HG03095 (cell line): ENCODE data around the gene CAMKMT.

Experiments
- ATAC-seq: cut with Tn5 transposase; IDR thresholded peaks from one replicate; pipeline ENCODE4 v1.9.1; 2021; ENCODE audit warnings: moderate library complexity; ENCODE audit not compliant: unreplicated experiment

Gene CAMKMT

DNA sequence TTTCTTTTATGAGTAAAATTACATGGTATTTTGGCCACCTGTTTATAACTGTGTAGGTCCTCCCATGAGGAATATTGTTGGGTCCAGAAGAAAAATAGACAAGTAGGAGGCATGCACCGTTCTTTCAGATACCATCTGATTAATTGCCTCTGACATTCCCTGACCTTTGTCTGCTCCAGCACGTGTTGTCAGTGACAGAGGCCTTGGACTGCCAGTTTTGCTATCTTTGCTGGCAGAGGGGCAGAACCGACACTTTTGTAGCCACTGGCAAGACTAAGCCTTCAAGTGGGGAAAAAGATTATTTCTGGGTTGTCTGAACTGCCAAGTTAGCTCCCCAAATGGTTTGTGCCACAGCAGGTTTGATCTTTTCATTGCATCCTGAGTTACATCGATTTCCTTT is 276.9 kb downstream of the CAMKMT start:
- no peak for ATAC-seq

DNA sequence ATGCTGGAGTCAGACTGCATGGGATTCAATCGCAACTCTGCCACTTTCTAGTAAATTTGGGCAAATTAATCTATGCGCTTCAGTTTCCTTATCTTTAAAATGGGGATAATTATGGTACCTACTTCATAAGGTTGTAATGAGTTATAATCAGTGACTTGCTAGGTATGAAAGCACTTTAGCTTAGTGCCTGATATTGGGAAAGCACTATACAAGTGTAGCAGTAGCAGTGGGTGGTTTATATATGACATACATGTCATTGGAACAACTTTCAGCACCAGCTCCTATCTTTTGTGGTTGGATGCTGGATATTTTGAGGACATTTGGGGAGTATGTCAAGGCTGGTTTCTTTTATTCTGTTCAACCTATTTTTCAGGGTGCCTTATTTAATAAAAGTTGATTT is 277.7 kb downstream of the CAMKMT start:
- no peak for ATAC-seq

DNA sequence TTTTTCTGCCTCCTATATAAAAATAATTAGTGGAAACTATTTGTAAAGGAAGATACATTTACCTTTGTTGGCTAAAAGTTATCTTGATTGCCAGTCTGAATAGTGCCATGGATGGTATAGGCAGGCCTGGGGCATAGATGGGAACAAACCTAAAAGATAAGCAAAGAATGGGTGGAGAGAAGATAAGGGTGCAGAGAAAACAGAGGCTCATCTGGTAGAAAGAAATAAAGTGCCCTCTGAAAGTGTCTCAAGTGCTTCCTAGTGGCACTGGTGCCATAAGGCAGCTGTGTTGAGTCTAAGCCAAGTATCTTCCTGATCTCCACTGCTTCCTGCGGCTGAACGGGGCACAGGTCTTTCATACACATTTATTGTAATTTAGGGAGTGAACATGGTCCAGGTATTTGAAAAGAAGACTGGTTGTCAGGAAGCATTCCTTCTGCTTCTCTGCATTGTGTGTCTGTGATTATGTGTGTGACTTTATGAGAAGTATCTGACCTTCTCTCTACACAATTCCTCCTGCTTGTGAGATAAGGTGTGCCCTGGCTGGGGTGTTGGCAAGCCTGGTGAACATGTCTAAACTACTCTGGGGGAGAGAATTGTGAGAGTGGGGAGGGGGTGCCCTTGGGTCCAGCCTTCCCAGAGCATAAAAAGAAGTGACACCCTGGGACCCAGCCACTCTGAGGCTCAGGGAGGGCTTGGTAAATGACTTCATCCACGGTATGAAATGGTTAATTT is 280.5 kb downstream of the CAMKMT start:
- no peak for ATAC-seq

DNA sequence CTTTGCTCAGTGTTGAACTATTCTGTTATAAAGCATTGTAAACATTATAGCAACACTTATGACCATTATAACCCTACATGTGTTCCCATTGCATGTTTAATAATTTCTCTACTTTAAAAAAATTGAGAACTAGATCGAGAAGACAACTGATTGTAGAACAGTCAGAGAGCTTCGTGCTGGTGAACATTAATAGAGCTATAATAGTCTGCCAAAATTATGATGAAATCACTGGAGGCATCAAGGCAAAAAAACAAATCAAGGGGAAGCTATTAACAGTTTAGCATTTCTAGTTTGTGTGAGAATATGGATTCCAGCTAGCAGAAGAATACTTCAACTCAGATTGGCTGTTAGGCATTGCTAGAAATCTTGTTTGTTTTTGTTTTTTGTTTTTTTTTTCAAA is 284.2 kb downstream of the CAMKMT start:
- no peak for ATAC-seq

DNA sequence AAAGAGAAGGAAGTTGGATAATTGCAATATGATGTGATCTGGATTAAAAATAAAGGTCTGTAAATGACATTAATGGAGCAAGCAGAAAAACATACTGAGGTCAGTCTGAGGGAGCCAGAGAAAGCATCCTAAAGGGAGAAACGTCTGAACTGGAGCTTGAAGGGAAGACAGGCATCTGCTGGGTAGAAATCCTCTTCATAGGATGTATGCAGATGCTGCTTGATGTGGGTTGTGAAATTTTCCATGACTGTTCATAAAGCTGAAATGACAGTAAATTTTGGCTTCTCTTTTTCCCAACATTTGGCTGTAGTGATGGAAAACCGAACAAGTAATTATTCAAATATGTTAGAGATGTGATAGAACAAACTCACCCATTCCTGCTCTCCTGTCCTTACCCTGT is 287.6 kb downstream of the CAMKMT start:
- no peak for ATAC-seq

DNA sequence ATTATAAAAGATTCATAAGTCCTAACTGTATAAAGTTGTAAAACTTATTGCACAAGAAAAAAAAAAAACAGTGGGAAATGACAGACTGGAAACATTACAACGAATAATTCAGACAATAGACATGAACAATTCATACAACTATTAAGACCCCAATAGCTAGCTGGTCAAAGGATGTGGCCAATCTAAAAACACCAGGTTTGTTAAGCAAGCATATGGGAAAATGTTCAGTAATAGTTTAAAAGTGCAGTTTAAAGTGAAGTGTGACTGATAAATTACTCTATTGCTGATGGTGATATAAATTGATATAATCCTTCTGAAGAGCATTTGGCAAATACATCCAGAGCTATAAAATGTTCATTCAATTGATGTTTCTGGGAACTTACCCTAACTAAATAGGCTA is 289.0 kb downstream of the CAMKMT start:
- ATAC-seq, result no peak

DNA sequence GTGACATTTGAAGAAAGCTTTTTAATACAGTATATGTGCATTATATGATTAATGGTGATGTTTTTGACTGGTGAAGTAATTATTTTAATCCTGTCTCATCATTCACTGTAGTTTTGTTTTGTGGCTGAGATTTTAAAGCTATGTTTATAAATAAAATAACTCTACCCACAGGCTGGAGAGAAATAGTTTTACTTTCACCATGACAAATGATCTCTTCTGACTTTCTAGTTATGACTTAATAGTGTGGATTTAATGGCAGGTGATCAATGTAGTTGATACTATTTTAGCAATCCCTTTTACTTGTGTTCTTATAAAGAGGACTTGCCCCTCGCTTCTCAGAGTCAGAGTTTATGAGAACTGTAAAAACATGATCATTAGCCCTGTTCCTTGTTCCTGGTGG is 290.2 kb downstream of the CAMKMT start:
- no peak for ATAC-seq

DNA sequence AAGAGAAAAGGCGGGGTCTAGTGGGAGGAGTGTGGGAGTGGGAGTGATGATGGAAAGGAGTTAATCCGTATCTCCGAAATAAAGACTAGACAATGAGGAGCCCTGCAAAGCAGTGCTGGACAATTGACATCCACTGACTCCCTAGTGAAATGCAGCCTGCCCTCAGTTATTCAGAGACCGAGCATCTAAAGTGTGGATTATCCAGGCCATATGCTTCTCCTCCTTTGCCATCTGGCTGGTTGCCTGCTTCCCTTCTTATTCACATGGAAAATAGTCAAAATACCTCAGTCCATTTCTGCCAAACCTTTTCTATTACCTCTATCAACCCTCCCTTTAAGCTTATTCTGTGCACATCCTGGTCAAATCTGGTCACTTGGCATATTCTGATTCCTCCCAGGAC is 291.0 kb downstream of the CAMKMT start:
- no peak for ATAC-seq

DNA sequence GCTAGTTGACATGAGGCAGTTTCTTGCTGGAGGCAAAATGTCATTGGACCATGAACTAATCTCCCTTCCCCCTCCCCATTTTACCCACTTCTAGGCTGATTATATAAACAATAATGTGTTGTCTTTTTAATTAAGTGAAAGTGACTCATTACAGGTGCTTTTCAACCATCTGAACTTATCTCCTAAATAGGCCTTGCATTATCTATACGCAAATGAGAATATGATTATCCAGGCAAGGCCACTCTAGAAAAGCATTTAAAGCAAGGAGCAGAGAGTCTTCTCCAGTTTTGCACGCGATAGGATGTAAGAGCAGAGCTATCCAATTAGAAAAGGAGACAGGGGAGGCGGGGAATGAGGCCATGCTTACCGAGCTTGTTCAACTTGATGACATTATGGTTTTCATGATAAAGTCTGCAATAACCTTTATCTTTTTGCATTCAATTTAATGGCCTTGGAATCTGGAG is 293.7 kb downstream of the CAMKMT start:
- no peak for ATAC-seq

DNA sequence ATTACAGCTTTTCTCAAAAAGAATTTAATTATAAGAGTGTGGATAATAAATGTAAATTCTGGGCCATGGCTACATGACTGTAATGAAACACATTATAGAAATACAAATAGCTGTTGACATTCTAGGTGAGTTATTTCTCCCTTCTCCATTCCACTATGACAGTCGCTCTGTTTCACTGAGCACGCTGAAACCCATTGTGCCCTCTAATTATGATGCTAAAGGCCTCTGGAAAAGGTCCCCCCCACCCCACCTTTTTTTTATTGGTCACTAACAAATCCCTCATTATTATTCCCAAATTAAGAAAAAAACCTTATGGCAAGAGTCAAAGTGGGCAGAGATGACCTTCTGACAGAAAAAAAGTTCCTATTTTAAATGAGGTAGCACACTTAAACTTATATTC is 294.7 kb downstream of the CAMKMT start:
- ATAC-seq, result no peak

DNA sequence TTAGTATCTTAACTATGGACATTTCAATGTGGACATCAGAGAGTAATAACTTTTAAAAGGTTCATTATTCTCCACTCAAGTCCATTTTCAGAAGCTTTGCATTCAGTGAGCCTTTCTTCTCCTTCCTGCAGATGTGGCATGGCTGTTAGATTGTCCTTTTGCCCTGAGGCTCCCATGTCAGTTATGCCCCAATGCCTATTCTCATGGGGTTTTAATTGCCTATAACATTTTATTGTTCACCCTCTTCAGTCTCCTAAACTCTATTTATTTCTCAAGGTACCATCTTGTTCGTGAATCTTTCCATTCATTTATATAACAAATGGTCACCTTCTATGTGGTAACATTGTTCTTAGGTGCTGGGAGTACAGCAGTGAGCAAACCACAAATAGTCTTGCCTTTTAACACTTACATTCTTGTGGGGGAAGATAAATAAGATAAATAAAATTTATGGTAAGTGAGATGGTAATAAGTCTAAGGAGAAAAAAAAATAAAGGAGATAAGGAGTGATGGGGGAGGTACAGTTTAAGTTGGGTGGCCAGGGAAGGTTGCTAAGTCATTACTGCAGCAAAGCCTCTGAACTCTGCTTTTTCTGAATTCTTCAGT is 301.8 kb downstream of the CAMKMT start:
- ATAC-seq, result no peak

DNA sequence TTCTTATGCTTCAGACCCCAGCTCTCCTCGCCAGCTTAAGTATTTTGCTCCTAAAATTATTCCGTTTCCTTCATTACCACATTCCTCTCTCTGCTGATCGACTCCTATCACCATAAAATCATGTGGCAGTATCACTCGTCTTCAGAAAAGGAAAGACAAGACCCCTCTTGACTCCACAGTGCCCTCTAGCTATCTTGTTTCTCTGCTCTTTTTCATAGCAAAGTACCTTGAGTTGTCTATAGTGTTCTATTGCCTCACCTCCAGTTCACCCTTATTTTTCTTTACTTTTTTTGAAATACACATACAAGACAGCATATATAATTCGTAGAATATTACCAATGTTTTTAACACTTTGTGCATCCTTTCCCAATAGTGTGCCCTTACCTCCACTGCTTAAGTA is 306.6 kb downstream of the CAMKMT start:
- no peak for ATAC-seq

DNA sequence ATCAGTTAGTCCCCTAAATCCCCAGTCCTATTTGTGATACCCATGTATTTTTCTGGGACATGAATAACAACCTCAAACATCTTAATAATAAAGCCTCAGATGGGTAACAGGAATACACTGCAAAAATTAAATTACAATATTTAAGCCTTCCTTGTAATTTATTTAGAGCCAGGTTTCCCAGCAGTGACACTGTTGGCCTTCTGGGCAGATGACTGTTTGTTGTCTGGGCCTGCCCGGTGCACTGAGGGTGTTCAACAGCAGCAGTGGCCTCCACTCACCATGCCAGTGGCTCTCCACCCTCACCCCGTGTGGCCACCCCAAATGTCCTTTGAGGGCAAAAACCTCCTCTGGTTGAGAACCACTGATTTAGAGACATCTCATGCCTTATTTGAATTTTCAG is 309.5 kb downstream of the CAMKMT start:
- ATAC-seq, result no peak

DNA sequence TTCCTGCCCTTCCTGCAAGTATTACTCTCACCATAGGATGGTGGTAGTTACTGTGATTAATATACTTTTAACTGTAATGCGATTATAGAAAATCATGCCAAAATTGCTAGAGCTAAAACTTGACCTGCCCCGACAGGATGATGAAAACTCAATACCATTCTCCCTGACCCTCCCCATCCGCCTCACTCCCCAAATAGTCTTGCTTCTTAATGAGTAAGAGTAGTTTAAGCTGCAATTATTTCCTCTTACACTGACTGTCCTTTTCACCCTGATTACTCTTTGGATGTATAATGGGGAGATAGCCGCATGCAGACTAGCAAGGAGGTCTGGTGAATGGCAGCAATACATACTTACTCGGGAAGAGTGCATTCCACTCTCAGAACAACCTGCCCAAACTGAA is 310.2 kb downstream of the CAMKMT start:
- ATAC-seq, result no peak

DNA sequence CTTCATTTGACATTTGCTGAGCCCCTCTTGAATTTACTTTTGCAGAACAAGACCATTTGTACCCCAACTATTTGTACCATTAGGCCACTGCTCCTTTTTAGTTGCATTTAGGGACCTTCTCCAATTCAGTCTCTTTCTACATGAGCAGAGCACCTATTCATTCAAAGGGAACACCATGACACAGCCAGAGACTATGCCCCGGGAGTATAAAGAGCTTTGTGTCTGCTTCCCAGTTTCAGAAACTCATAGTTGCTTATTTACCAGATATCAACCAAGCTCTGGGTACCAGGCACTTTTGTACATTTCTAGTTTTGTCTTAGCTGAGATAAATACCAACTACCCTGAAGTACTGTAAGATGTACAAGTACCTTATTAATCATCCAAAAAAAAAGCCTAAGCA is 310.7 kb downstream of the CAMKMT start:
- ATAC-seq, result no peak

DNA sequence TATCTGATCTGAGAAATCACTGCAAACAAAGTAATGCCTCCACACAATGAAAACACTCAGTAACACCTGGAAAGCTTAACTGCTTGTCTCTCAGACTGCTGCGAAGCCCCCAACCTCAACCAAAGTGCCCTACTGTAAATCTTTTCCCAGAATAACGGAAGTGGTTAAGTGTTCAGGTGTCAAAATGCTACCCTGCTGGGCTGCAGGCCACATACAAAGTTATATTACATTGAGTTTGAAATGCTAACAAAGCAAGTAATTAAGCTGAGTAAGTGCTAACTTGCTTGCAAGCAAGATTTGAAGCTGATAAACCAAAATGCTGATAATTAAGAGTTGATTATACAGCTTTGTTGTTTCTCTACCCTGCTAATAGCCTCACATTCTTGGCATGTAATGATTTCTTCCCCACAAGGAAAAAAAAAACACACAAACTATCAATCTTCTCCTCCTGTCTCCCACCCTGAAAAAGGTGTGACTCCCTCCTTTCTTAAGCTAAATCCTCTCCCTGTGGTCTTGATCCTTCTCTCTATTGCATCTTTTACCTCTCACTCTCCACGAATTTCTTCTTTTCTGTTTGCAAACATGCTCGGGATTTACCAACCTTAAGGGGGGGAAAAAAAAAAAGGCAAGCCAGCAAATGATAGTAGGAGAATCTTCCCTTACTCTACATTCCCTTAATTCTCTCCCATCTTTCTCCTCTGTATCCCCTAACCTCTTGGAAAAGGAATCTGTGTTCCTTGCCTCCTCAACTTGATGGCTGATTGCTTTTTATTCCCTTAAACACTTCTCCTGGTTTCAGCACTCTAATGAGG is 312.9 kb downstream of the CAMKMT start:
- ATAC-seq, result no peak

DNA sequence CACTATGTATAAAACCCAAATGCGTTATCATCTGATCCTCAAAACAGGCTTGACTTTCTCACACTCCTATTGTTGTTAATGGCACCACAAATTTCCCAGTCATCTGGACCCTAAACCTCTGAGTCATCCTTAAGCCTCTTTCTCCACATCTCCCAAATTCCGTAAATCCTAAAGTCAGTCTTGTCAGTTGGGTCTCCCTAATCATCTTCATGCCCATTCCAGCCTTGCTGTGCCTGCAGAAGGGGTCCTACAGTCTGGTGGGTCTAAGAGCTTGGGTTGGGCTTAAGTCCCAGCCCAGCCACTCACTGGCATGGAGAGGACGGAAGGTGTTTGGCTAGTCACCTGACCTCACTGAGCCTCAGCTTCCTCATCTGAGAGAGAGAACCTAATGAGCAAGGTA is 314.6 kb downstream of the CAMKMT start:
- ATAC-seq, result no peak

DNA sequence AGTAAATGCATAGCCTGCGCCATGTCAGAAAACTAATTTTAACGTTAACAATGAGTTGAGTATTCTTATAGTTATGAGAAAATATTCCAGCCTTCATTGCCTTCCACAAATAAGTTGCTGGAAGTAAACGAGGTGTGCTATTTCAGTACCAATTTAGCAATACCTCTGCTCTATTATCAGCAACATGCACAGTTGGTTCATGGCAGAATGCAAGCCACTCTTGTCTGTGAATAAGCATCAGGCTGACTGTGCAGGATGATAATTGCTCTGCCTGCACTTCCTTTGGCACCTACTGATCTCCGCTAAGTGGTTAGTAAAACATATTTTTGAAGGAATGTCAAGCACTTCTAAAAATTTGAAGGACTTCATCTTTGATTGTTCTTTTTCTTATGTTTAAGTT is 317.8 kb downstream of the CAMKMT start:
- no peak for ATAC-seq

DNA sequence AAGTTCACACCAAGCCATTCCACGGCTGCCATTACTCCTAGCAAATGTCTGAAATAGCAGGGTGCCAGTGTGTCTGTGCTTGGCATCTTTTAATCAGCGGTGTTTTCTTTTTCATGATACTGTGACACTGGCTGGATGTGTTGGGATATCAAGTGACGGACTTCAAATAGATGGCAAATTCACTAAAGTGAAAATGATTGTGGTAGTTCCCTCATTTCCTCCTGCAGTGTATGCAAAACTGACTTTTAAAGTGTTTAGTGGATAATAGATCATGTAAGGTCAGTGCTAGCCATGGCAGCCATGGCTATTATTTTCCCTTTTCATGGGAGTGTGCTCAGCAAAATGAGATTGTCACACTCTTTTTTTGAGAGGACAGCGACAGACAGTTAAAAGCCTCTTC is 318.2 kb downstream of the CAMKMT start:
- ATAC-seq, result no peak

DNA sequence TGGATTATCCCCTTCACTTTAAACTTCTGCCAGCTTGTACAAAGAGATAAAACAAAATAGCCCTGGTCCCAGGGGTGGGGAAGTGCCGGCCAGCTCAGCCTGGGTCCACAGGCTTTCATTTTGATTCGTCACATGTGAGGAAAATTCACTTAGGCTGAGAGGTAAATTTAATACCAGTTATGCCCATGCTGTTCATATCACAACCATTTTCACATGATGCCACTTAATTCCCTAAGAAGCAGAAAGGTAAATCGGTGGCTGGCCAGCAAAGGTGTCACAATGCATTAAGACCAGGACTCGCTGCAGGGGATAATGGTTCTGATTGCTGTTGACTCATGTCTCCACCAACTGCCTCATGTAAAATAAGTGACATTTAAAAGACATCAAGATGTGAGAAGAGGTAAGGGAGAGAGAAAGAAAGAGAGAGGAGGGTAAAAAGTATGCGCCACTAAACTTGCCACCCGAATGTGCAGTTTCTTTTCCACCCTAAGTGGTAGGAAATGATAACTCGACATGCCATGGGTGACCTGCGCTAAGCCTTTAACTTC is 318.8 kb downstream of the CAMKMT start:
- ATAC-seq, result no peak

DNA sequence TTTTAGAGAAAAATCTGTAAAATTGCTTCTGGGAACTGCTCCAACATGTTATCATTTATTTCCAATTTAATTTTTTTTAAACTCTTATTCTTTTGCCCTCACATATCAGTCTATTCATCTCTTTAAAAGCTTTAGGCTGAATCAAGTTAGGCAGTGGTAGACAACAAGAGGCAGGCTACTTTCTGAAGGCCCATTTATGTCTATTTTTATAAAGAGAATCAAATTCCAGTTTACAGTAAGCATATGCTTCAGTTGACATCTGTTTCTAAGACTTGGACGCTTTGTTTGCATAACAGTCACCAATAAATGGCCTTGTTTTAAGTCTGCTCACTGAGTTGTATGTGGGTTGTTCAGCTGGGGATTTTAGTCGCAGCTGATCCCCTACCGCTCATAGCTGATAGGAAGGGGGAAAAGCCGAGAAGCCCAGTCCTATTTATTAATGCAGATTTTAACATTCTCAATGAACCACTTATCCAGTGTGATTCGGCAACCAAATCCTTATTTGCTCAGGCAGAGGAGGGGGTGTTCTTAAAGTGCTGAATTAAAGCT is 319.3 kb downstream of the CAMKMT start:
- no peak for ATAC-seq
